ENCODE data around the gene TATDN3. TPM values are rescaled to one million over a fixed set of nuclear protein-coding genes. Genes with fewer than 3 reads are reported as not detected.

The TATDN3 gene, protein sequence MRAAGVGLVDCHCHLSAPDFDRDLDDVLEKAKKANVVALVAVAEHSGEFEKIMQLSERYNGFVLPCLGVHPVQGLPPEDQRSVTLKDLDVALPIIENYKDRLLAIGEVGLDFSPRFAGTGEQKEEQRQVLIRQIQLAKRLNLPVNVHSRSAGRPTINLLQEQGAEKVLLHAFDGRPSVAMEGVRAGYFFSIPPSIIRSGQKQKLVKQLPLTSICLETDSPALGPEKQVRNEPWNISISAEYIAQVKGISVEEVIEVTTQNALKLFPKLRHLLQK
- 12.4 and 16.3 TPM in 2 replicates for polyA plus RNA-seq (2011; rRNA removed)
- polyA minus RNA-seq (2011; rRNA and poly(A)+ RNA removed) = 4.0 and 7.9 TPM in 2 replicates

DNA sequence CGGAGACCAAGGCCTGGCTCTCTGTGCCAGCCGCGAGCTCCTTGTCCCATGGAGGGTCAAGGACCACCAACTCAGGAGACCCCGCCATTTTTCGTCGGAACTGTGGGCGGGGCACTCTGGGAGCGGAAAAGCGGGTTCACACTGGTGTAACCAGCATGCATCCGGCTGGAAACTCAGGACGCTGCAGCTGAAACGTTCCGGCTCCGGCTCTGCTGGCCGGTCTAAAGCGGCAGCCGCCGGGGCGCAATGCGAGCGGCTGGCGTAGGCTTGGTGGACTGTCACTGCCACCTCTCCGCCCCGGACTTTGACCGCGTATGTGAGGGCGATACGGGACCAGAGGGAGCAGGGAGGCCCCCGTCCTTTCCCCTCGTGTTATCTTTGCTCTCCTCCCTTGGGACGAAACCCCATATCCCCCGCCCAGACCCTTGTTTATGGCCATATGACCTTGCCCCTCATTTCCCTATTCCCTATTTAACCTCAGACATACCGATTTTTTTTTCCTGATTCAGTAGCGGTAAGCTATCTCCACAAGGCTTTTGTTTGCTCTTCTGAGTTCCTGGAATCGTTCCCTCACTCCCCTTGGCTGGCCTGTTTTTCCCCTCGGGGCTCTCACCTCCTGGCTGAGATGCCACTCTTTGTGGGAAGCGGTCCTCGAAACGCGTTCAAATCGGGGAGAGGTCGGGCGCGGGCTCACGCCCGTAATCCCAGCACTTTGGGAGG lies at the start of gene TATDN3, which contains the start of gene NSL1:
Gene TATDN3, plus strand, starts transcription at position 219 of the 720 bp plus-strand sequence. Its CDS starts 28 bp downstream, at position 247.
Gene NSL1, minus strand, starts transcription at position 102 of the 720 bp plus-strand sequence. Its CDS starts 14 bp downstream, at position 88.
- peak within 1 kb of the TSS; percentile 98 for H3K4me3 ChIP-seq (ENCODE audit: low read depth, low read length)
- peak within 1 kb of the TSS; percentile 84 for H3K27ac ChIP-seq (ENCODE audit: low read depth, low read length)
- TF ChIP-seq, protein P1, sequence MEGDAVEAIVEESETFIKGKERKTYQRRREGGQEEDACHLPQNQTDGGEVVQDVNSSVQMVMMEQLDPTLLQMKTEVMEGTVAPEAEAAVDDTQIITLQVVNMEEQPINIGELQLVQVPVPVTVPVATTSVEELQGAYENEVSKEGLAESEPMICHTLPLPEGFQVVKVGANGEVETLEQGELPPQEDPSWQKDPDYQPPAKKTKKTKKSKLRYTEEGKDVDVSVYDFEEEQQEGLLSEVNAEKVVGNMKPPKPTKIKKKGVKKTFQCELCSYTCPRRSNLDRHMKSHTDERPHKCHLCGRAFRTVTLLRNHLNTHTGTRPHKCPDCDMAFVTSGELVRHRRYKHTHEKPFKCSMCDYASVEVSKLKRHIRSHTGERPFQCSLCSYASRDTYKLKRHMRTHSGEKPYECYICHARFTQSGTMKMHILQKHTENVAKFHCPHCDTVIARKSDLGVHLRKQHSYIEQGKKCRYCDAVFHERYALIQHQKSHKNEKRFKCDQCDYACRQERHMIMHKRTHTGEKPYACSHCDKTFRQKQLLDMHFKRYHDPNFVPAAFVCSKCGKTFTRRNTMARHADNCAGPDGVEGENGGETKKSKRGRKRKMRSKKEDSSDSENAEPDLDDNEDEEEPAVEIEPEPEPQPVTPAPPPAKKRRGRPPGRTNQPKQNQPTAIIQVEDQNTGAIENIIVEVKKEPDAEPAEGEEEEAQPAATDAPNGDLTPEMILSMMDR (IDR thresholded peaks at IDR 0.05; ENCODE audit: low read depth, low read length) = no peak
- no peaks in the 10 kb centered on the region for H3K9me3 ChIP-seq (ENCODE audit: control insufficient read depth, insufficient read depth, low read length)
- H3K27me3 ChIP-seq (ENCODE audit: control insufficient read depth, insufficient read depth, low read length) = no peaks in the 10 kb centered on the region
- peak; percentile 85 for DNase-seq (ENCODE audit: low read depth, low spot score)
- ChIA-PET CTCF (interaction anchor here (0.6 to 2.7 kb wide), 7 partner anchors 10 to 1852 kb away, joined by 5 to 20 read pairs (median 6); no protein-coding TSS in a partner anchor), POLR2A (interaction anchor here (1.0 to 1.4 kb wide), 4 partner anchors 124 to 222 kb away, joined by 3 to 6 read pairs (median 4); partner anchors contain the start of gene ATF3)

DNA sequence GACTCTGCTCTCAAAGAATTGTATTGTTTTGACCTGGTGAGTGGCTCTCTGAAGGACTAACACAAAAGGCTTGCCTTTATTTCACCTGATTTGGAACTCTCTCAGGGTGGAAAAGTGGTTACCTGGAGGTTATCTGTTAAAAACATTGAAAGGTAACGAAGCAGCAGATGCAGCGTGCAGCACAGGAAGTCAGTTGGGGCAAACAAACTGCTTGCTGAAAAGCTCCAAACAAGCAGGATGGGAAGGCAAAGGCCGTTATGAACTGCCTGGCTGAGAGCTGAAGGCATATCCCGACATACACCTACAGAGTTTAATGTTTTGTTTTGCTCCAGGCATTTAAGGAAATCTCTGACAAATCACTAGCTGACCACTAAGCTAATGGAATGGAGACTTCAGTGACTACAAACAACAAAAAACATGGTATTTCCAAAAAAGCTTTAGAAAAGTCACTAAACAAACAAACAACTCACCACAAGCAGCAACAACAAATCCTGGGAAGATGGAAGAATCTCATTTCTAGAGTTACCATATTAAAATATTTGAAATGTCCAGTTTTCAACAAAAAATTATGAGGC lies 47.7 kb upstream of the TATDN3 start:
- TF ChIP-seq, protein P1 (IDR thresholded peaks at IDR 0.05; ENCODE audit: low read depth, low read length) = no peak
- ChIA-PET POLR2A (no interaction called here), CTCF (interaction anchor here (0.6 to 1.1 kb wide), 2 partner anchors 41 to 60 kb away, joined by 3 read pairs; no protein-coding TSS in a partner anchor)
- Histone ChIP-seq H3K4me3 (ENCODE audit: low read depth, low read length) (no peak overlapping the region), H3K9me3 (ENCODE audit: control insufficient read depth, insufficient read depth, low read length) (no peaks in the 10 kb centered on the region; the same call in 1 of the 2 replicates), H3K27ac (ENCODE audit: low read depth, low read length) (no peak overlapping the region), H3K27me3 (ENCODE audit: control insufficient read depth, insufficient read depth, low read length) (no peaks in the 10 kb centered on the region)
- DNase-seq (ENCODE audit: low read depth, low spot score) = no peak

DNA sequence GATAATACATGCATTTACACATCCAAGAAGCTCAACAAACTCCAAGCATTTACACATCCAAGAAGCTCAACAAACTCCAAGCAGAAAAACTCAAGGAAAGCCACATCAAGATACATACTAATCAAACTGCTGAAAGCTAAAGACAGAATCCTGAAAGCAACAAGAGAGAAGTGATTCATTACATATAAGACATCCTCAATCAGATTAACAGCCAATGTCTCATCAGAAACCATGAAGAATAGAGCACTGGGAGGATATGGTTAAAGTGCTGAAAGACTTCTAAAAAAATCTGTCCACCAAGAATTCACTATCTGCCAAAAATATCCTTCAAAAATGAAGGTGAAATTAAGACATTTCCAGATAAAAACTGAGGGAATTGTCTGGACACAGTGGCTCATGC lies 46.4 kb upstream of the TATDN3 start:
- Histone ChIP-seq H3K27ac (ENCODE audit: low read depth, low read length) (no peak overlapping the region), H3K9me3 (ENCODE audit: control insufficient read depth, insufficient read depth, low read length) (no peaks in the 10 kb centered on the region; the same call in 1 of the 2 replicates), H3K27me3 (ENCODE audit: control insufficient read depth, insufficient read depth, low read length) (no peaks in the 10 kb centered on the region), H3K4me3 (ENCODE audit: low read depth, low read length) (no peak overlapping the region)
- ChIA-PET CTCF (interaction anchor here (0.9 kb wide), 1 partner anchor 80 kb away, joined by 3 read pairs; no protein-coding TSS in a partner anchor), POLR2A (no interaction called here)
- DNase-seq (ENCODE audit: low read depth, low spot score) = no peak
- TF ChIP-seq, protein P1 (IDR thresholded peaks at IDR 0.05; ENCODE audit: low read depth, low read length) = no peak

DNA sequence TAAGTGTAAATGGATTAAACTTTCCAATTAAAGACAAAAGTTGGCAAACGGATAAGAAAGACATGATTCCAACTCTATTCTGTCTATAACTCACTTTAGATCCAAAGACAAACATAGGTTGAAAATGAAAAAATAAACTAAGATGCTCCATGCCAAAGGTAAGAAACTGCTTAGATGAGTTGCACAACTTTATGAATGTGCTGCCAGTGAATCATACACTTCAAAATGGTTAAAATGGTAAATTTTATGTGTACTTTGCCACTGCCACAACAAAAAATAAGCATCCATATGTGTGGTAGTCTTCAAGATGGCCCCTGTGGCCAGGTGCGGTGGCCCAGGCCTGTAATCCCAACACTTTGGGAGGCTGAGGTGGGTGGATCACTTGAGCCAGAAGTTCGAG lies 45.1 kb upstream of the TATDN3 start:
- no peaks in the 10 kb centered on the region for H3K9me3 ChIP-seq (ENCODE audit: control insufficient read depth, insufficient read depth, low read length)
- ChIA-PET POLR2A (no interaction called here), CTCF (interaction anchor here (0.6 to 8.1 kb wide), 6 partner anchors 11 to 290 kb away, joined by 3 to 59 read pairs (median 4); partner anchors contain the start of gene BATF3)
- H3K27ac ChIP-seq (ENCODE audit: low read depth, low read length) = no peak overlapping the region
- no peak for DNase-seq (ENCODE audit: low read depth, low spot score)
- TF ChIP-seq, protein P1 (IDR thresholded peaks at IDR 0.05; ENCODE audit: low read depth, low read length) = no peak
- no peak overlapping the region for H3K4me3 ChIP-seq (ENCODE audit: low read depth, low read length)
- H3K27me3 ChIP-seq (ENCODE audit: control insufficient read depth, insufficient read depth, low read length) = no peaks in the 10 kb centered on the region

Data from AG04450 (cell line).